Right renal pelvis (tissue), 4 donors: ENCODE results near the gene BSG. TPM values are rescaled to one million over a fixed set of nuclear protein-coding genes. Genes with fewer than 3 reads are reported as not detected.
"Not testable (repeated sequence)": the region's sequence is repeated elsewhere in the genome, so short reads cannot be mapped to it uniquely, and the experiment has no call there.

Experiments
- DNase-seq, 4 donors: peaks; one replicate each; pipeline ENCODE4 v3.0.0-alpha.2; 2013; ENCODE audit warnings: low read depth in 4 of 4, low spot score in 3 of 4, missing footprints in 1 of 4
- polyA plus RNA-seq, 4 donors: library from polyadenylated mRNA; unstranded; fragments of 120-200 nt; gene quantifications; one replicate each; pipeline ENCODE4 v1.2.1, GENCODE V29; 2013; ENCODE audit not compliant: insufficient read length in 4 of 4

The BSG gene
- polyA plus RNA-seq, 4 donors: 419 to 639 (median 444) TPM

- no peak for DNase-seq
Observed at GRCh38 chr19:602391-603301, 30.2 kb downstream of the BSG start.

GRCh38 chr19:603302-603639 lies 30.9 kb downstream of the BSG start:
- not testable (repeated sequence) for DNase-seq

GRCh38 chr19:603779-604178 lies 31.4 kb downstream of the BSG start:
- DNase-seq: not testable (repeated sequence)

GRCh38 chr19:604355-604754 lies 32.0 kb downstream of the BSG start:
- DNase-seq: no peak

- not testable (repeated sequence) for DNase-seq
Observed at GRCh38 chr19:605061-605971, 32.9 kb downstream of the BSG start.

GRCh38 chr19:607301-608154 lies 35.1 kb downstream of the BSG start:
- DNase-seq: no peak

GRCh38 chr19:608155-609003 lies 36.0 kb downstream of the BSG start:
- DNase-seq: no peak

- DNase-seq: no peak
Observed at GRCh38 chr19:609004-609346, 36.6 kb downstream of the BSG start.

- no peak for DNase-seq
Observed at GRCh38 chr19:610071-610800, 37.8 kb downstream of the BSG start.

GRCh38 chr19:610801-611480 lies 38.5 kb downstream of the BSG start:
- DNase-seq: no peak

GRCh38 chr19:611481-611868 lies 39.1 kb downstream of the BSG start:
- DNase-seq: no peak

GRCh38 chr19:612941-613340 lies 40.5 kb downstream of the BSG start:
- DNase-seq: no peak

- no peak for DNase-seq
Observed at GRCh38 chr19:613732-614567, 41.6 kb downstream of the BSG start.

GRCh38 chr19:615619-616018 lies 43.2 kb downstream of the BSG start:
- DNase-seq: no peak

GRCh38 chr19:616062-616700 lies 43.8 kb downstream of the BSG start:
- no peak for DNase-seq

GRCh38 chr19:616747-617526 lies 44.5 kb downstream of the BSG start:
- no peak for DNase-seq
